HG03280 (cell line): Measurements from ENCODE around the gene RBM17.
"Not testable (repeated sequence)": the region's sequence is repeated elsewhere in the genome, so short reads cannot be mapped to it uniquely, and the experiment has no call there.

ENCODE experiments used
- ATAC-seq: cut with Tn5 transposase; IDR thresholded peaks from one replicate; pipeline ENCODE4 v1.9.1; 2021; ENCODE audit warnings: mild to moderate bottlenecking, moderate library complexity; ENCODE audit not compliant: unreplicated experiment

Gene RBM17

GRCh38 chr10:6088721-6089333 lies at the start of gene RBM17:
Gene RBM17 (plus strand): TSS chr10:6089034. CDS start chr10:6097066, 8,032 bp downstream.
- peak; percentile 82 for ATAC-seq

- ATAC-seq, result no peak
These were observed 49.1 kb upstream of the RBM17 start for GRCh38 chr10:6039711-6040110.

- no peak for ATAC-seq
These were observed 48.6 kb upstream of the RBM17 start for GRCh38 chr10:6040205-6040604.

GRCh38 chr10:6043377-6043776 lies 45.5 kb upstream of the RBM17 start:
- ATAC-seq, result not testable (repeated sequence)

- ATAC-seq, result no peak
These were observed 44.8 kb upstream of the RBM17 start for GRCh38 chr10:6044060-6044459.

GRCh38 chr10:6044751-6045313 lies 44.0 kb upstream of the RBM17 start:
- no peak for ATAC-seq

GRCh38 chr10:6045314-6045848 lies 43.5 kb upstream of the RBM17 start:
- ATAC-seq, result no peak

- no peak for ATAC-seq
These were observed 42.7 kb upstream of the RBM17 start for GRCh38 chr10:6045878-6046772.

- no peak for ATAC-seq
These were observed 41.8 kb upstream of the RBM17 start for GRCh38 chr10:6046773-6047611.

GRCh38 chr10:6047847-6048246 lies 41.0 kb upstream of the RBM17 start:
- no peak for ATAC-seq

- no peak for ATAC-seq
These were observed 40.4 kb upstream of the RBM17 start for GRCh38 chr10:6048281-6049030.

GRCh38 chr10:6049031-6049400 lies 39.8 kb upstream of the RBM17 start:
- ATAC-seq, result no peak

- ATAC-seq, result peak; percentile 76
These were observed 37.9 kb upstream of the RBM17 start for GRCh38 chr10:6050801-6051445.

GRCh38 chr10:6052247-6053221 lies 36.3 kb upstream of the RBM17 start:
- no peak for ATAC-seq

- no peak for ATAC-seq
These were observed 35.5 kb upstream of the RBM17 start for GRCh38 chr10:6053303-6053702.

GRCh38 chr10:6053816-6054631 lies 34.8 kb upstream of the RBM17 start:
- ATAC-seq, result no peak

- no peak for ATAC-seq
These were observed 34.0 kb upstream of the RBM17 start for GRCh38 chr10:6054884-6055283.

- ATAC-seq, result no peak
These were observed 32.9 kb upstream of the RBM17 start for GRCh38 chr10:6055929-6056328.
